ENCODE measurements around the gene ANO7. TPM values are rescaled to one million over a fixed set of nuclear protein-coding genes. Genes with fewer than 3 reads are reported as not detected.

Gene ANO7
- total RNA-seq, 2 experiments from 2014 or later, result 0.29 to 0.31 TPM

GRCh38 chr2:241198381-241199279 lies 10.2 kb downstream of the ANO7 start:
- Mint-ChIP-seq H3K4me1 (ENCODE audit: low read depth) (peaks cover 6% of the 10 kb centered on the region), H3K27ac (no peak overlapping the region), H3K36me3 (ENCODE audit: low read depth) (no peaks in the 10 kb centered on the region), H3K4me3 (no peak overlapping the region), H3K9me3 (ENCODE audit: insufficient read depth) (no peaks in the 10 kb centered on the region), H3K27me3 (ENCODE audit: low read depth) (no peaks in the 10 kb centered on the region)
- POLR2A ChIA-PET, result no interaction called here
- CTCF ChIA-PET, result no interaction called here
- no peak for ATAC-seq
- no peak for DNase-seq

GRCh38 chr2:241199286-241199685 lies 10.8 kb downstream of the ANO7 start:
- ATAC-seq (no peak), DNase-seq (no peak)
- Mint-ChIP-seq H3K36me3 (ENCODE audit: low read depth) (no peaks in the 10 kb centered on the region), H3K4me3 (no peak overlapping the region), H3K27me3 (ENCODE audit: low read depth) (no peaks in the 10 kb centered on the region), H3K4me1 (ENCODE audit: low read depth) (peaks cover 6% of the 10 kb centered on the region), H3K27ac (no peak overlapping the region), H3K9me3 (ENCODE audit: insufficient read depth) (no peaks in the 10 kb centered on the region)
- ChIA-PET POLR2A (no interaction called here), CTCF (no interaction called here)

GRCh38 chr2:241199897-241200821 lies 11.7 kb downstream of the ANO7 start:
- Mint-ChIP-seq H3K9me3 (ENCODE audit: insufficient read depth) (no peaks in the 10 kb centered on the region), H3K4me3 (no peak overlapping the region), H3K27ac (no peak overlapping the region), H3K4me1 (ENCODE audit: low read depth) (peaks cover 6% of the 10 kb centered on the region), H3K36me3 (ENCODE audit: low read depth) (no peaks in the 10 kb centered on the region), H3K27me3 (ENCODE audit: low read depth) (no peaks in the 10 kb centered on the region)
- DNase-seq, result no peak
- CTCF ChIA-PET, result no interaction called here
- ATAC-seq, result no peak
- POLR2A ChIA-PET, result interaction anchor here (1.6 kb wide), 1 partner anchor 11 kb away, joined by 3 read pairs; no protein-coding TSS in a partner anchor

- Mint-ChIP-seq H3K9me3 (ENCODE audit: insufficient read depth) (no peaks in the 10 kb centered on the region), H3K4me3 (no peak overlapping the region), H3K36me3 (ENCODE audit: low read depth) (no peaks in the 10 kb centered on the region), H3K27ac (no peak overlapping the region), H3K27me3 (ENCODE audit: low read depth) (no peaks in the 10 kb centered on the region), H3K4me1 (ENCODE audit: low read depth) (peaks cover 6% of the 10 kb centered on the region)
- ChIA-PET POLR2A (interaction anchor here (1.6 kb wide), 1 partner anchor 10 kb away, joined by 3 read pairs; no protein-coding TSS in a partner anchor), CTCF (no interaction called here)
- ATAC-seq (no peak), DNase-seq (no peak)
These were observed 12.4 kb downstream of the ANO7 start for GRCh38 chr2:241200822-241201395.

- Mint-ChIP-seq H3K27me3 (ENCODE audit: low read depth) (no peaks in the 10 kb centered on the region), H3K4me1 (ENCODE audit: low read depth) (peaks cover 6% of the 10 kb centered on the region), H3K27ac (no peak overlapping the region), H3K36me3 (ENCODE audit: low read depth) (no peaks in the 10 kb centered on the region), H3K4me3 (no peak overlapping the region), H3K9me3 (ENCODE audit: insufficient read depth) (no peaks in the 10 kb centered on the region)
- POLR2A ChIA-PET, result interaction anchor here (1.6 kb wide), 1 partner anchor 10 kb away, joined by 3 read pairs; no protein-coding TSS in a partner anchor
- CTCF ChIA-PET, result no interaction called here
- ATAC-seq (no peak), DNase-seq (no peak)
These were observed 13.2 kb downstream of the ANO7 start for GRCh38 chr2:241201445-241202267.

GRCh38 chr2:241202268-241202585 lies 13.8 kb downstream of the ANO7 start:
- ATAC-seq (no peak), DNase-seq (no peak)
- ChIA-PET CTCF (no interaction called here), POLR2A (interaction anchor here (1.6 kb wide), 1 partner anchor 9 kb away, joined by 3 read pairs; no protein-coding TSS in a partner anchor)
- no peaks in the 10 kb centered on the region for H3K27me3 Mint-ChIP-seq (ENCODE audit: low read depth)
- no peaks in the 10 kb centered on the region for H3K9me3 Mint-ChIP-seq (ENCODE audit: insufficient read depth)
- H3K4me1 Mint-ChIP-seq (ENCODE audit: low read depth), result peaks cover 6% of the 10 kb centered on the region
- H3K36me3 Mint-ChIP-seq (ENCODE audit: low read depth), result no peaks in the 10 kb centered on the region
- no peak overlapping the region for H3K27ac Mint-ChIP-seq
- H3K4me3 Mint-ChIP-seq, result no peak overlapping the region

- Mint-ChIP-seq H3K9me3 (ENCODE audit: insufficient read depth) (no peaks in the 10 kb centered on the region), H3K4me1 (ENCODE audit: low read depth) (peaks cover 6% of the 10 kb centered on the region), H3K27ac (no peak overlapping the region), H3K27me3 (ENCODE audit: low read depth) (no peaks in the 10 kb centered on the region), H3K4me3 (no peak overlapping the region), H3K36me3 (ENCODE audit: low read depth) (no peaks in the 10 kb centered on the region)
- DNase-seq (no peak), ATAC-seq (no peak)
- POLR2A ChIA-PET, result no interaction called here
- CTCF ChIA-PET, result no interaction called here
These were observed 14.2 kb downstream of the ANO7 start for GRCh38 chr2:241202681-241203080.

GRCh38 chr2:241203218-241204009 lies 14.9 kb downstream of the ANO7 start:
- no peak for ATAC-seq
- ChIA-PET CTCF (no interaction called here), POLR2A (no interaction called here)
- H3K9me3 Mint-ChIP-seq (ENCODE audit: insufficient read depth), result no peaks in the 10 kb centered on the region
- no peak overlapping the region for H3K27ac Mint-ChIP-seq
- H3K36me3 Mint-ChIP-seq (ENCODE audit: low read depth), result no peaks in the 10 kb centered on the region
- no peak for DNase-seq
- H3K4me3 Mint-ChIP-seq, result no peak overlapping the region
- H3K27me3 Mint-ChIP-seq (ENCODE audit: low read depth), result no peaks in the 10 kb centered on the region
- H3K4me1 Mint-ChIP-seq (ENCODE audit: low read depth), result peaks cover 6% of the 10 kb centered on the region

- Mint-ChIP-seq H3K27me3 (ENCODE audit: low read depth) (no peaks in the 10 kb centered on the region), H3K4me1 (ENCODE audit: low read depth) (peaks cover 6% of the 10 kb centered on the region), H3K9me3 (ENCODE audit: insufficient read depth) (no peaks in the 10 kb centered on the region), H3K36me3 (ENCODE audit: low read depth) (no peaks in the 10 kb centered on the region), H3K27ac (no peak overlapping the region), H3K4me3 (no peak overlapping the region)
- POLR2A ChIA-PET, result no interaction called here
- CTCF ChIA-PET, result no interaction called here
- ATAC-seq (no peak), DNase-seq (no peak)
These were observed 15.5 kb downstream of the ANO7 start for GRCh38 chr2:241204010-241204384.

- ChIA-PET CTCF (no interaction called here), POLR2A (no interaction called here)
- H3K27ac Mint-ChIP-seq, result no peak overlapping the region
- H3K4me1 Mint-ChIP-seq (ENCODE audit: low read depth), result peaks cover 6% of the 10 kb centered on the region
- no peaks in the 10 kb centered on the region for H3K36me3 Mint-ChIP-seq (ENCODE audit: low read depth)
- H3K27me3 Mint-ChIP-seq (ENCODE audit: low read depth), result no peaks in the 10 kb centered on the region
- peak; percentile 23 for ATAC-seq
- H3K4me3 Mint-ChIP-seq, result no peak overlapping the region
- DNase-seq, result no peak
- H3K9me3 Mint-ChIP-seq (ENCODE audit: insufficient read depth), result no peaks in the 10 kb centered on the region
These were observed 16.0 kb downstream of the ANO7 start for GRCh38 chr2:241204490-241204889.

GRCh38 chr2:241205086-241205485 lies 16.6 kb downstream of the ANO7 start:
- ChIA-PET CTCF (no interaction called here), POLR2A (interaction anchor here (0.6 kb wide), 1 partner anchor 535 kb away, joined by 3 read pairs; no protein-coding TSS in a partner anchor)
- H3K4me1 Mint-ChIP-seq (ENCODE audit: low read depth), result peaks cover 6% of the 10 kb centered on the region
- DNase-seq (no peak), ATAC-seq (no peak)
- no peaks in the 10 kb centered on the region for H3K27me3 Mint-ChIP-seq (ENCODE audit: low read depth)
- no peak overlapping the region for H3K27ac Mint-ChIP-seq
- no peaks in the 10 kb centered on the region for H3K9me3 Mint-ChIP-seq (ENCODE audit: insufficient read depth)
- H3K4me3 Mint-ChIP-seq, result no peak overlapping the region
- H3K36me3 Mint-ChIP-seq (ENCODE audit: low read depth), result no peaks in the 10 kb centered on the region
